CD4-positive, alpha-beta T cell treated with Interleukin-15 for 1 hour (primary cell): ENCODE results near the gene TGFBR3.

Experiments used
- DNase-seq: peaks from one replicate; pipeline ENCODE4 v3.0.0-alpha.2; 2020

The TGFBR3 gene

GRCh38 chr1:91796390-91796654 lies 89.6 kb downstream of the TGFBR3 start:
- no peak for DNase-seq

GRCh38 chr1:91795591-91796389 lies 90.2 kb downstream of the TGFBR3 start:
- DNase-seq = no peak

- DNase-seq = no peak
Measured at GRCh38 chr1:91793877-91794276, 92.1 kb downstream of the TGFBR3 start.

GRCh38 chr1:91793189-91793588 lies 92.8 kb downstream of the TGFBR3 start:
- no peak for DNase-seq

GRCh38 chr1:91792489-91793071 lies 93.4 kb downstream of the TGFBR3 start:
- DNase-seq = no peak

GRCh38 chr1:91791691-91792488 lies 94.1 kb downstream of the TGFBR3 start:
- DNase-seq = no peak

- DNase-seq = no peak
Measured at GRCh38 chr1:91791103-91791502, 94.8 kb downstream of the TGFBR3 start.

GRCh38 chr1:91790392-91790791 lies 95.6 kb downstream of the TGFBR3 start:
- DNase-seq = no peak

GRCh38 chr1:91789273-91789997 lies 96.5 kb downstream of the TGFBR3 start:
- no peak for DNase-seq

GRCh38 chr1:91787919-91788318 lies 98.0 kb downstream of the TGFBR3 start:
- no peak for DNase-seq

- DNase-seq = no peak
Measured at GRCh38 chr1:91784616-91785015, 101.3 kb downstream of the TGFBR3 start.

GRCh38 chr1:91784191-91784590 lies 101.8 kb downstream of the TGFBR3 start:
- DNase-seq = no peak

- no peak for DNase-seq
Measured at GRCh38 chr1:91783423-91784170, 102.4 kb downstream of the TGFBR3 start.

- DNase-seq = no peak
Measured at GRCh38 chr1:91781901-91782622, 103.9 kb downstream of the TGFBR3 start.

GRCh38 chr1:91781371-91781825 lies 104.6 kb downstream of the TGFBR3 start:
- no peak for DNase-seq

GRCh38 chr1:91779548-91780021 lies 106.4 kb downstream of the TGFBR3 start:
- no peak for DNase-seq

- DNase-seq = no peak
Measured at GRCh38 chr1:91778964-91779363, 107.0 kb downstream of the TGFBR3 start.

- DNase-seq = no peak
Measured at GRCh38 chr1:91777630-91778300, 108.2 kb downstream of the TGFBR3 start.

GRCh38 chr1:91777196-91777595 lies 108.8 kb downstream of the TGFBR3 start:
- DNase-seq = no peak

- no peak for DNase-seq
Measured at GRCh38 chr1:91776068-91776794, 109.7 kb downstream of the TGFBR3 start.
